ENCODE data around the gene AK8.

GRCh38 chr9:132837501-132838286 is 40.4 kb downstream of the AK8 start:
- TF ChIP-seq POLR2A (IDR thresholded peaks at IDR 0.05) (no peak), CTCF (IDR thresholded peaks at IDR 0.05) (no peak), POLR2AphosphoS5 (IDR thresholded peaks at IDR 0.05) (no peak), EP300 (IDR thresholded peaks at IDR 0.05) (no peak)
